HG03064 (cell line): Measurements from ENCODE around the gene CCDC124.
"Not testable (repeated sequence)": the region's sequence is repeated elsewhere in the genome, so short reads cannot be mapped to it uniquely, and the experiment has no call there.

Experiments used
- ATAC-seq: cut with Tn5 transposase; IDR thresholded peaks from one replicate; pipeline ENCODE4 v1.9.1; 2021; ENCODE audit warnings: low read depth; ENCODE audit not compliant: unreplicated experiment

The CCDC124 gene

GRCh38 chr19:17932485-17933338 is at the start of gene CCDC124:
TSS of gene CCDC124 (plus strand) at chr19:17933015. CDS start at chr19:17936421, 3,406 bp downstream.
- peak; percentile 63 for ATAC-seq

- ATAC-seq, result no peak
These were observed 49.0 kb upstream of the CCDC124 start for GRCh38 chr19:17883627-17884410.

GRCh38 chr19:17886515-17886914 is 46.3 kb upstream of the CCDC124 start:
- ATAC-seq, result no peak

- ATAC-seq, result not testable (repeated sequence)
These were observed 45.6 kb upstream of the CCDC124 start for GRCh38 chr19:17887221-17887620.

- ATAC-seq, result no peak
These were observed 44.6 kb upstream of the CCDC124 start for GRCh38 chr19:17888260-17888659.

- ATAC-seq, result no peak
These were observed 43.1 kb upstream of the CCDC124 start for GRCh38 chr19:17889609-17890214.

- no peak for ATAC-seq
These were observed 39.0 kb upstream of the CCDC124 start for GRCh38 chr19:17893766-17894165.

- ATAC-seq, result no peak
These were observed 30.1 kb upstream of the CCDC124 start for GRCh38 chr19:17902701-17903100.

GRCh38 chr19:17908244-17908643 is 24.6 kb upstream of the CCDC124 start:
- ATAC-seq, result no peak

GRCh38 chr19:17909003-17909732 is 23.6 kb upstream of the CCDC124 start:
- no peak for ATAC-seq

- no peak for ATAC-seq
These were observed 21.9 kb upstream of the CCDC124 start for GRCh38 chr19:17910791-17911360.

GRCh38 chr19:17915940-17916593 is 16.7 kb upstream of the CCDC124 start:
- ATAC-seq, result no peak

GRCh38 chr19:17918151-17918550 is 14.7 kb upstream of the CCDC124 start:
- ATAC-seq, result not testable (repeated sequence)

- not testable (repeated sequence) for ATAC-seq
These were observed 13.7 kb upstream of the CCDC124 start for GRCh38 chr19:17919122-17919521.

- ATAC-seq, result no peak
These were observed 12.3 kb upstream of the CCDC124 start for GRCh38 chr19:17920527-17920926.

- no peak for ATAC-seq
These were observed 10.7 kb upstream of the CCDC124 start for GRCh38 chr19:17922138-17922537.

- no peak for ATAC-seq
These were observed 6.8 kb upstream of the CCDC124 start for GRCh38 chr19:17926044-17926443.

GRCh38 chr19:17929056-17929455 is 3.8 kb upstream of the CCDC124 start:
- ATAC-seq, result no peak

- no peak for ATAC-seq
These were observed 1.2 kb upstream of the CCDC124 start for GRCh38 chr19:17931532-17932191.
